HepG2 (cell line): ENCODE measurements around the gene UBR3. TPM values are rescaled to one million over a fixed set of nuclear protein-coding genes. Genes with fewer than 3 reads are reported as not detected.

ENCODE experiments used
- ATAC-seq: fragments of 200-7000 bp; cut with Tn5 transposase; 3 replicates; pipeline ENCODE4 v1.9.1; 2020; ENCODE audit warnings: mild to moderate bottlenecking, moderate library complexity
- Bru-seq: library from RNA; stranded (reverse); fragments of 400-500 nt; gene quantifications from one replicate; lab custom pipeline; 2021; lab: Mats Ljungman, UMichigan
- BruChase-seq, 2 experiments: library from RNA; stranded (reverse); fragments of 400-500 nt; gene quantifications; one replicate each; lab custom pipeline; 2021; lab: Mats Ljungman, UMichigan
- BruUV-seq: library from RNA; stranded (reverse); fragments of 400-500 nt; replicated peaks from 2 replicates; lab custom pipeline; 2021; lab: Mats Ljungman, UMichigan
- CTCF ChIA-PET: fragments of 300-600 bp; formaldehyde crosslinking; extraction: SDS; loops from one replicate; lab custom pipeline; 2021; ENCODE audit warnings: low total read pairs, inconsistent platforms, low intra/inter-chr PET ratio; lab: Yijun Ruan, JAX
- POLR2A ChIA-PET: fragments of 350-600 bp; sonication (Branson Sonifier 250); formaldehyde crosslinking; loops from one replicate; lab custom pipeline; 2020; ENCODE audit warnings: antibody characterized with exemption, inconsistent platforms; lab: Yijun Ruan, JAX
- DNase-seq: peaks from one replicate; pipeline ENCODE4 v3.0.0-alpha.2; 2015; ENCODE audit warnings: low spot score
- FAIRE-seq: peaks from 3 replicates; lab custom pipeline; 2011; peaks lifted over from hg19 to GRCh38; lab: Jason Lieb, UNC
- H2AFZ ChIP-seq: one replicate; pipeline ENCODE4 v1.6.1; 2011; ENCODE audit warnings: low read length, inconsistent platforms
- H3K27ac ChIP-seq: fragments of 300-600 bp; 3 replicates; pipeline ENCODE4 v1.8.0; 2011; ENCODE audit warnings: mixed run types, mild to moderate bottlenecking, mixed read lengths, low read length, inconsistent platforms; ENCODE audit not compliant: insufficient read depth; ENCODE audit errors: extremely low read length
- H3K27me3 ChIP-seq, 2 experiments: fragments of 200-600 bp in 1 of 2; 2 replicates in 1 of 2; 3 replicates in 1 of 2; pipeline versions ENCODE4 v1.6.0 to v1.8.0; 2011; ENCODE audit warnings: low read length in 2 of 2, mild to moderate bottlenecking in 2 of 2, moderate library complexity in 2 of 2, inconsistent platforms in 1 of 2; ENCODE audit not compliant: insufficient read depth in 2 of 2, control insufficient read depth in 1 of 2
- H3K36me3 ChIP-seq, 2 experiments: fragments of 200-600 bp in 1 of 2; replicated peaks in 1 of 2; 2 replicates in 1 of 2; 3 replicates in 1 of 2; pipeline versions ENCODE4 v1.5.1 to v1.8.0; 2011; ENCODE audit warnings: low read length in 2 of 2, inconsistent platforms in 1 of 2; ENCODE audit not compliant: insufficient read depth in 2 of 2, control insufficient read depth in 1 of 2
- H3K4me1 ChIP-seq: 2 replicates; pipeline ENCODE4 v1.5.1; 2012; ENCODE audit warnings: low read length, inconsistent platforms; ENCODE audit not compliant: insufficient read depth
- H3K4me2 ChIP-seq: 2 replicates; pipeline ENCODE4 v1.6.0; 2011; ENCODE audit warnings: low read depth, low read length, inconsistent platforms
- H3K4me3 ChIP-seq, 3 experiments: fragments of 200-600 bp in 1 of 3; sonication (generic), shearing (Covaris generic) in 1 of 3; replicated peaks in 1 of 3; 2 replicates each; pipeline ENCODE4 v1.5.1; 2011 to 2016; ENCODE audit warnings: low read length in 3 of 3, inconsistent platforms in 2 of 3, low read depth in 2 of 3, mild to moderate bottlenecking in 2 of 3, control low read depth in 1 of 3, mixed read lengths in 1 of 3; ENCODE audit not compliant: insufficient read depth in 1 of 3
- H3K79me2 ChIP-seq: one replicate; pipeline ENCODE4 v1.6.1; 2011; ENCODE audit warnings: low read length, inconsistent platforms; ENCODE audit not compliant: insufficient read depth
- H3K9ac ChIP-seq: 2 replicates; pipeline ENCODE4 v1.6.0; 2011; ENCODE audit warnings: mild to moderate bottlenecking, low read depth, low read length, inconsistent platforms; ENCODE audit not compliant: insufficient read depth
- H3K9me3 ChIP-seq: 2 replicates; pipeline ENCODE4 v1.5.1; 2012; ENCODE audit warnings: mild to moderate bottlenecking, low read length
- H4K20me1 ChIP-seq: 2 replicates; pipeline ENCODE4 v1.6.0; 2011; ENCODE audit warnings: inconsistent platforms, mild to moderate bottlenecking, low read length, moderate library complexity; ENCODE audit not compliant: insufficient read depth
- AKAP8 ChIP-seq: sonication (generic); formaldehyde crosslinking; IDR thresholded peaks from 2 replicates; pipeline ENCODE4 v1.5.1; 2020; ENCODE audit warnings: mild to moderate bottlenecking, missing genetic modification reagents
- ARID4A ChIP-seq: sonication (generic); formaldehyde crosslinking; IDR thresholded peaks from 2 replicates; pipeline ENCODE4 v1.5.0; 2020; ENCODE audit warnings: mild to moderate bottlenecking, missing genetic modification reagents, borderline replicate concordance
- ZNF530 ChIP-seq: sonication (generic); formaldehyde crosslinking; IDR thresholded peaks from 2 replicates; pipeline ENCODE4 v1.5.0; 2020; ENCODE audit warnings: low read depth, mild to moderate bottlenecking, missing genetic modification reagents
- ZNF800 ChIP-seq: sonication (generic); formaldehyde crosslinking; IDR thresholded peaks from 2 replicates; pipeline ENCODE4 v1.4.0; 2020; ENCODE audit warnings: missing genetic modification reagents
- WGBS: methylation state at CpG from one replicate; pipeline ENCODE4 v1.1.6; 2017; ENCODE audit warnings: low lambda C conversion rate; 5-methylcytosine and 5-hydroxymethylcytosine counted together
- in situ Hi-C: cut with HindIII; loops from 2 replicates; pipeline ENCODE4 v1.10.0; 2017; ENCODE audit warnings: low pct_unique_long_range_greater_than_20kb; ENCODE audit not compliant: extremely low pct_ligation_motif_present
- intact Hi-C: fragments of 100-400 bp; cut with micrococcal nuclease; formaldehyde crosslinking; loops from one replicate; pipeline ENCODE4 v1.10.0; 2022; ENCODE audit not compliant: unreplicated experiment
- long read RNA-seq, 2 experiments: library from RNA in 1 of 2; library from polyadenylated mRNA in 1 of 2; stranded (forward) in 1 of 2; unstranded in 1 of 2; transcript quantifications; one replicate each; pipeline ENCODE4 v2.0.0, GENCODE V29; 2019 to 2022
- polyA minus RNA-seq, 3 experiments: library from RNA; depleted of rRNA, polyadenylated mRNA; stranded (reverse); fragments of >200 nt; gene quantifications; 2 replicates each; pipeline ENCODE4 v1.2.3, GENCODE V29; 2011; ENCODE audit warnings: low replicate concordance in 1 of 3
- polyA plus RNA-seq, 8 experiments: library from polyadenylated mRNA; depleted of rRNA in 3 of 8; stranded (reverse) in 7 of 8; unstranded in 1 of 8; fragments of >200 nt; fragmentation: Illumina TruSeq in 4 of 8; extraction: Trizol in 4 of 8; gene quantifications; 2 replicates each; pipeline versions ENCODE4 v1.2.1 to v1.2.3, GENCODE V29; 2011 to 2016; ENCODE audit warnings: low read depth in 4 of 8, missing spikeins in 1 of 8, mixed read lengths in 1 of 8; ENCODE audit not compliant: insufficient read depth in 1 of 8
- total RNA-seq, 5 experiments: library from RNA; depleted of rRNA; stranded (reverse); fragments of >200 nt; fragmentation: Illumina TruSeq; extraction: Trizol; gene quantifications; 2 replicates each; pipeline ENCODE4 v1.2.3, GENCODE V29; 2016; ENCODE audit warnings: low read depth in 1 of 5

UBR3 gene
- 28.0 and 31.6 TPM in 2 replicates for total RNA-seq (2016; rRNA removed; fragmentation: Illumina TruSeq; extraction: Trizol)
- 9.8 and 9.9 TPM in 2 replicates for total RNA-seq (2016; cell fraction: cytosol; rRNA removed; fragmentation: Illumina TruSeq; extraction: Trizol; ENCODE audit: low read depth)
- total RNA-seq (2016; cell fraction: insoluble cytoplasmic fraction; rRNA removed; fragmentation: Illumina TruSeq; extraction: Trizol) = 28.5 TPM in 2 replicates
- 9.7 and 13.2 TPM in 2 replicates for total RNA-seq (2016; cell fraction: membrane; rRNA removed; fragmentation: Illumina TruSeq; extraction: Trizol)
- 87.9 TPM in 2 replicates for total RNA-seq (2016; cell fraction: nucleus; rRNA removed; fragmentation: Illumina TruSeq; extraction: Trizol)
- polyA plus RNA-seq (2011; rRNA removed) = 12.7 and 15.1 TPM in 2 replicates
- polyA plus RNA-seq (2011; cell fraction: cytosol; rRNA removed) = 5.8 and 8.8 TPM in 2 replicates
- polyA plus RNA-seq (2011; cell fraction: nucleus; rRNA removed) = 11.8 and 14.4 TPM in 2 replicates
- polyA plus RNA-seq (2012) = 15.7 and 21.2 TPM in 2 replicates
- 0.95 and 1.1 TPM in 2 replicates for polyA plus RNA-seq (2016; cell fraction: cytosol; fragmentation: Illumina TruSeq; extraction: Trizol; ENCODE audit: low read depth)
- 23.3 and 26.2 TPM in 2 replicates for polyA plus RNA-seq (2016; cell fraction: insoluble cytoplasmic fraction; fragmentation: Illumina TruSeq; extraction: Trizol; ENCODE audit: low read depth)
- polyA plus RNA-seq (2016; cell fraction: membrane; fragmentation: Illumina TruSeq; extraction: Trizol; ENCODE audit: low read depth) = 2.1 and 2.9 TPM in 2 replicates
- polyA plus RNA-seq (2016; cell fraction: nucleus; fragmentation: Illumina TruSeq; extraction: Trizol; ENCODE audit: insufficient read depth, low read depth) = 42.6 and 46.5 TPM in 2 replicates
- polyA minus RNA-seq (2011; rRNA and poly(A)+ RNA removed; ENCODE audit: low replicate concordance) = 15.2 and 23.6 TPM in 2 replicates
- polyA minus RNA-seq (2011; cell fraction: cytosol; rRNA and poly(A)+ RNA removed) = 30.8 and 37.0 TPM in 2 replicates
- 166 and 176 TPM in 2 replicates for polyA minus RNA-seq (2011; cell fraction: nucleus; rRNA and poly(A)+ RNA removed)
- Bru-seq, nascent RNA = percentile 88 among the genes with signal in this experiment
- percentile 85 among the genes with signal in this experiment for BruChase-seq, experiment 1, labeled RNA remaining after a 6-hour chase
- percentile 85 among the genes with signal in this experiment for BruChase-seq, experiment 2, labeled RNA remaining after a 2-hour chase
- long read RNA-seq, experiment 1, partial matches to known transcripts = 3 of 4 reads
- long read RNA-seq, experiment 1, other reads (novel, unspliced or antisense) = 1 of 4 reads
- long read RNA-seq, experiment 2, full-length matches to known transcripts = 2 of 30 reads
- long read RNA-seq, experiment 2, partial matches to known transcripts = 7 of 30 reads
- long read RNA-seq, experiment 2, other reads (novel, unspliced or antisense) = 21 of 30 reads

GRCh38 chr2:169827272-169828140 lies at the start of gene UBR3:
TSS of gene UBR3 (plus strand) at chr2:169827454. CDS start at chr2:169827508, 54 bp downstream.
- Histone ChIP-seq H3K36me3 (peaks cover 0 to 2% of the 10 kb centered on the region in 2 experiments; a peak in 1 of 5 replicates), H3K79me2 (peaks cover 64% of the 10 kb centered on the region), H3K9me3 (no peaks in the 10 kb centered on the region), H3K9ac (peak within 1 kb of the TSS; percentile 85), H3K27ac (peak within 1 kb of the TSS; percentile 63), H3K4me1 (peaks cover 55% of the 10 kb centered on the region), H2AFZ (peak within 1 kb of the TSS; percentile 62), H3K4me3 (peak within 1 kb of the TSS; percentile 81 to 97 (median 90)), H3K4me2 (peak within 1 kb of the TSS; percentile 96), H4K20me1 (peaks cover 26% of the 10 kb centered on the region), H3K27me3 (no peaks in the 10 kb centered on the region; a peak in 1 of 5 replicates)
- intact Hi-C loops = loop anchor here (1.0 to 2.0 kb wide), 2 partner anchors 29 to 50 kb away; partner anchors contain the start of gene SSB
- FAIRE-seq = no peak
- BruUV-seq = no TSS peak
- CTCF ChIA-PET = no interaction called here
- DNase-seq = peak; percentile 91
- in situ Hi-C loops = no loop called here
- WGBS = under 1% methylated on average over 52 of the region's 104 CpGs
- peak; percentile 81 for ATAC-seq
- POLR2A ChIA-PET = interaction anchor here (0.8 to 2.4 kb wide), 14 partner anchors 9 to 254 kb away, joined by 3 to 16 read pairs (median 6); partner anchors contain the start of genes FASTKD1, KLHL23 and SSB
- TF ChIP-seq AKAP8 (CRISPR knock-in tag) (0 out of 2 replicates have a peak, but pooled peaks have one; percentile 25), ARID4A (CRISPR knock-in tag) (peak; percentile 84), ZNF800 (CRISPR knock-in tag) (0 out of 2 replicates have a peak, but pooled peaks have one; percentile 14), ZNF530 (0 out of 2 replicates have a peak, but pooled peaks have one; percentile 73)
